Measurements from ENCODE around the gene GATAD2B. TPM values are rescaled to one million over a fixed set of nuclear protein-coding genes. Genes with fewer than 3 reads are reported as not detected.

Gene GATAD2B
- total RNA-seq, 4 donors from 2014 or later = 16.8 to 26.5 (median 24.6) TPM

DNA sequence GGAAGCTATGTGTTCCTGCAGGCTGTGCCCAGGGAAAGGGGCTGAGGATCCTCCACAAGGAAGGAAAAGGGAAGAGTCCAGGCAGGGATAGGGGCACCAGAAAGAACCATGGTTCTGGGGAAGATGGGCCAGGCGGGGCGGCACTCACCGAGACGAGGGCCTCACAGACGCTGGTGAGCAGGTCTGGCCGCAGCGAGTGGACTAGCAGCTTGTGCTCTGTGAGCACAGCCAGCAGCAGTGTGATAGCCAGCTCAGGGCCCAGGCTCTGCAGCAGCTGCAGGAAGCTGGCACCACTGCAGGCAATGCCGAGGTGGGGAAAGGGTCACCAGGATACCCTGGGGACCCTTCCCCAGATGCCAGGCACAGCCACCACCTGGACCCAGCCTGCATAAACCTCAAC, 18.0 kb upstream of the GATAD2B start:
- WGBS, 2 donors = 87% methylated on average over 8 of the region's 8 CpGs
- Histone ChIP-seq H3K4me1 (peaks cover 0 to 21% (median 10%) of the 10 kb centered on the region in 4 donors), H3K27me3 (no peaks in the 10 kb centered on the region), H3K36me3 (peaks cover 8 to 73% (median 28%) of the 10 kb centered on the region in 3 donors), H3K4me3 (no peak overlapping the region), H3K9me3 (no peaks in the 10 kb centered on the region), H3K27ac (no peak overlapping the region)
- DNase-seq (ENCODE audit: low spot score in 2 of 2) = no peak
- TF ChIP-seq EP300 (IDR thresholded peaks at IDR 0.05) (no peak), CTCF (IDR thresholded peaks at IDR 0.05) (no peak), POLR2A (IDR thresholded peaks at IDR 0.05) (no peak)

DNA sequence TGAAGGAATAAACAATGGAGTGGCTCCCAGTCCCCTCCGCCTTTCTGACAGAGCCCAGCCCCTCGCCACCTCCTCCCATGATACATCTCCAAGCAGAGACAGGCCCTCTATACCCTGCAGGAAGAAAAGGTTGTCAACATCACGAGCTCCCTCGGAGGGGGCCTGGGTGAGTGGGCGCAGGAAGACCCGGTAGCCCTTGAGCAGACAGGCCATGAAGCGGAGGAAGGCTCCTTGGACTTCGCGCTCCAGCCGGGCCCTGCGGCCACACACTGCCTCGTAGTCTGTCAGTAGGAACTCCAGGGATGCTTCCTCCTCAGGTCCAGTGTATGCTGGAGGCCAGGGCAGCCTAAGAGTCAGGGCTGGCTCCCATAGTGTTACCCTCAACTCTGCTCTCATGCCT, 16.7 kb upstream of the GATAD2B start:
- DNase-seq (ENCODE audit: low spot score in 2 of 2) = no peak
- Histone ChIP-seq H3K36me3 (peaks cover 8 to 86% (median 41%) of the 10 kb centered on the region in 3 donors), H3K9me3 (no peaks in the 10 kb centered on the region), H3K4me1 (peaks cover 0 to 13% (median 4%) of the 10 kb centered on the region in 4 donors), H3K27ac (no peak overlapping the region), H3K27me3 (no peaks in the 10 kb centered on the region), H3K4me3 (no peak overlapping the region)
- TF ChIP-seq CTCF (IDR thresholded peaks at IDR 0.05) (no peak), EP300 (IDR thresholded peaks at IDR 0.05) (no peak), POLR2A (IDR thresholded peaks at IDR 0.05) (no peak)
- WGBS, 2 donors = 81 to 89% methylated on average over 11 of the region's 12 CpGs

DNA sequence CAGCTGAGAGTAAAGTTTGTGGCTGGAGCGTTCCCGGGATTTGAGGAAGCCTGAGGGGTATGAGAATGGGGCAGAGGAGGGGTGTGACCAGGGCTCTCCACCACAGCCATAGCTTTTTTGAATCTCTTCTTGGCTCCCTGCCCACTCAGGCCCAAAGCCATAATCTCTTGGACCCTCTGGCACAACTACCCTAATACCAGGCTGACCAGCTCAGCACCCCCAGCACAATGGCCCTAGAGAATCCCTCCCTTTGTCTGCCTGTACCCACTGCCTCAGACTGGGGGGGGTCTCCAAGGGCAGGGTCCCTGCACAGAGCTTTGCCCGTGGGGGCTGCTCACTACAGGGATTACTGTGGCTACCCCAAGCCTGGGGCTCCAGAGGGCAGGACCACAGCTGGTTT, 16.2 kb upstream of the GATAD2B start:
- TF ChIP-seq CTCF (IDR thresholded peaks at IDR 0.05) (no peak), POLR2A (IDR thresholded peaks at IDR 0.05) (no peak), EP300 (IDR thresholded peaks at IDR 0.05) (no peak)
- no peak overlapping the region for H3K4me3 ChIP-seq
- H3K27me3 ChIP-seq = no peaks in the 10 kb centered on the region
- peaks cover 8 to 90% (median 46%) of the 10 kb centered on the region in 3 donors for H3K36me3 ChIP-seq
- H3K4me1 ChIP-seq = peaks cover 0 to 8% (median 1%) of the 10 kb centered on the region in 4 donors
- DNase-seq (ENCODE audit: low spot score in 2 of 2) = no peak
- WGBS, 2 donors = 62 to 75% methylated on average over 3 of the region's 3 CpGs
- H3K27ac ChIP-seq = no peak overlapping the region
- no peaks in the 10 kb centered on the region for H3K9me3 ChIP-seq

GRCh38 chr1:153937331-153937730, 14.6 kb upstream of the GATAD2B start:
- Histone ChIP-seq H3K27ac (no peak overlapping the region), H3K4me3 (no peak overlapping the region), H3K4me1 (no peaks in the 10 kb centered on the region), H3K27me3 (no peaks in the 10 kb centered on the region), H3K36me3 (peaks cover 8 to 100% (median 47%) of the 10 kb centered on the region in 3 donors), H3K9me3 (no peaks in the 10 kb centered on the region)
- TF ChIP-seq EP300 (IDR thresholded peaks at IDR 0.05) = no peak
- no peak for TF ChIP-seq POLR2A (IDR thresholded peaks at IDR 0.05)
- TF ChIP-seq CTCF (IDR thresholded peaks at IDR 0.05) = no peak
- 92 to 94% methylated on average over 10 of the region's 10 CpGs for WGBS, 2 donors
- no peak for DNase-seq (ENCODE audit: low spot score in 2 of 2)

DNA sequence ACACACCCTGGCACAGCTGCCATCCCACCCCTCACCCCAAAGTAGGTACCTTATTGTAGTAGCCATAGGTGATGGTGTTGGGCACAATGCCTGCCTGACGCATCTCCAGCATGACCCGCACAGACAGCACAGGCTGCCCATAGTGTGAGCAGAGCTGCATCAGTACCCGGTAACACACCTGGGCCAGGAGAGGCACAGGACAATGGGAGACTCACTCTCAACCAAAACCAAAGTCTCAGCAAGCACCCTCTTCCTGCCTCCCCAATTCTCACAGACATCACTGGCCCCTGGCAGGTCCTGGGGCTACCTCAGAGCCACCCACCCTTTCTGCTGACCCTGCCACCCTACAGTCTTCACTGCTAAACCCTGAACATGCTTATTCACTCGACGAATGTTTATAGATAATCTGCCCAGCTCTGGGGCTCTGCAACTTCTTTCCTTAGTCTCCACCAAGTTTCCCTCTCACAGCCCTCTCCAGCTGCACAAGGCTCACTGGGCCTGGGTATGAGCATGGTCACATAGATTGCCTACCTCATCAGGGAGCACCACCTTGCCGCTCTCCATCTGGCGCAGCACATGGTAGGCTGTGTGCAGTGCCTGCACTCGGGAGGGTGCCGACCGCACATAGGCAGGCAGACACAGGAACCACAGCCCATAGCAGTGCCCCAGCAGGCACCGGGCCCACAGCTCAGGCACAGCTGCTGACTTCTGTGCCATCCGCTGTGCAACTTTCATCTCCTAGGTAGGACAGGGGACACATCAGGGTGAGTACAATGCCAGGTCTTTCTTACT, 13.4 kb upstream of the GATAD2B start:
- TF ChIP-seq CTCF (IDR thresholded peaks at IDR 0.05) (no peak), POLR2A (IDR thresholded peaks at IDR 0.05) (no peak), EP300 (IDR thresholded peaks at IDR 0.05) (no peak)
- Histone ChIP-seq H3K36me3 (peaks cover 10 to 100% (median 51%) of the 10 kb centered on the region in 3 donors), H3K4me1 (no peaks in the 10 kb centered on the region), H3K27ac (no peak overlapping the region), H3K9me3 (no peaks in the 10 kb centered on the region), H3K4me3 (no peak overlapping the region), H3K27me3 (no peaks in the 10 kb centered on the region)
- DNase-seq (ENCODE audit: low spot score in 2 of 2) = no peak
- 94 to 98% methylated on average over 11 to 12 of the region's 12 CpGs for WGBS, 2 donors
